Ishikawa (cell line): ENCODE data around the gene ZNF316.

Source experiments
- CEBPB ChIP-seq: IDR thresholded peaks from 2 replicates; pipeline ENCODE4 v1.6.1; 2012
- CREB1 ChIP-seq: IDR thresholded peaks from 2 replicates; pipeline ENCODE4 v1.6.1; 2012; ENCODE audit warnings: low read depth
- EGR1 ChIP-seq: IDR thresholded peaks from 2 replicates; pipeline ENCODE4 v1.6.1; 2012
- EP300 ChIP-seq: IDR thresholded peaks from 2 replicates; pipeline ENCODE4 v1.6.1; 2012; ENCODE audit warnings: borderline replicate concordance
- FOXM1 ChIP-seq: IDR thresholded peaks from 2 replicates; pipeline ENCODE4 v1.6.1; 2012; ENCODE audit warnings: low read depth, borderline replicate concordance
- MAX ChIP-seq: IDR thresholded peaks from 2 replicates; pipeline ENCODE4 v1.6.1; 2012
- NFIC ChIP-seq: IDR thresholded peaks from 2 replicates; pipeline ENCODE4 v1.6.1; 2012
- RAD21 ChIP-seq: IDR thresholded peaks from 2 replicates; pipeline ENCODE4 v1.6.1; 2012; ENCODE audit warnings: low read depth
- REST ChIP-seq: IDR thresholded peaks from 2 replicates; pipeline ENCODE4 v1.6.1; 2012; ENCODE audit warnings: low read depth, mild to moderate bottlenecking
- TAF1 ChIP-seq: IDR thresholded peaks from 2 replicates; pipeline ENCODE4 v1.6.1; 2012; ENCODE audit warnings: low read depth, mild to moderate bottlenecking
- TCF12 ChIP-seq: IDR thresholded peaks from 2 replicates; pipeline ENCODE4 v1.6.1; 2012; ENCODE audit warnings: low read depth
- TEAD4 ChIP-seq: IDR thresholded peaks from 2 replicates; pipeline ENCODE4 v1.6.1; 2012
- USF1 ChIP-seq: IDR thresholded peaks from 2 replicates; pipeline ENCODE4 v1.6.1; 2012
- YY1 ChIP-seq: IDR thresholded peaks from 2 replicates; pipeline ENCODE4 v1.6.1; 2012; ENCODE audit warnings: low read depth
- ZBTB7A ChIP-seq: IDR thresholded peaks from 2 replicates; pipeline ENCODE4 v1.6.1; 2012; ENCODE audit warnings: low read depth

Gene ZNF316

DNA sequence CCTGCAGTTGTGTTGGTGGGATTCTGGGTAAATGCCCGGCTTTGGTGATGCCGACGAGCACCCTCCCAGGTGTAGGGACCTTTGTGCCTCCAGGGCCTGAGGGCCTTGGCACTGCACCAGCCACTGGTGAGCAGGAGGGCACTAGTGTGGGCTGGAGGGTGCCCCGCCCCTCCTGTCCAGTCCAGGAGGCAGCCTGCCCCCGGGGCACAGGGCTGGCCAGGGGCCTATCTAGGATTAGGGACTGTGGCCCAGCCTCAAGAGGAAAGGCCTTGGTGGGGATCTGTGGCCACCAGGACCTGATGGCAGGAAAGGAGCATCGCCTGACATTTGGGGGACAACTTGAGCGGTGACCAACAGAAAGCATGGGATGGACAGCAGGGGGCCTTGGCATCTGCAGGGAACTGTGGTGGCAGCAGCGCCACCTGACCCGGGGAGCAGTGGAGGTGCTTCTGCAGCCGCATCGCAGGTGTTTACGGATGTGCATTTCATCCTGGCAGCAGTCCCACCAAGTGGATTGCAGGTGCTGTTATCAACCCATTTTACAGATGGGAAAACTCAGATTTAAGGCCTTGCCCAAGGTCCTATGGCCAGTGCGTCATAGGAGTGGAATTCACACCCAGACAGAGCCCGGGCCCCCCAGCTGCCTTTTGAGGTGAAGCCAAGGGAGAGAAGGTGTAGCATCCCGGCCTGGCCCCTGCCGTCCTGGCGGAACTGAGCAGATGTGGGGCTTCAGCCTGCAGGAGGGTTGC lies 11.1 kb downstream of the ZNF316 start:
- no peak for TF ChIP-seq NFIC
- TF ChIP-seq CREB1: no peak
- no peak for TF ChIP-seq RAD21

DNA sequence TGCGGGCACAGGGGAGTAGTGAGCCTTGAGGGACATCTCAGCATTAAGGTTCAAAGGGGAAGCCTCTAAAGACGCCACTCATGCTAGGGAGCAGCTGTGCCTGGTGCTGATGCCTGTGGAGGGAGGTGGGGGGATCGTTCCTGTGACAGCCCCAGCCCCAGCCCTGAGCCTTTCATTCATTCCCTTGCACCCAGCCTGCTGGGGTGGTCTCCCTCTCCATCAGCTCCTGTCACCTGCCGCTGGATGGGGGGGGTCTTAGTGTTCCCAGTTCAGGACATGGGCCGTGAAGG lies 11.6 kb downstream of the ZNF316 start:
- TF ChIP-seq REST (no peak), TCF12 (no peak)

DNA sequence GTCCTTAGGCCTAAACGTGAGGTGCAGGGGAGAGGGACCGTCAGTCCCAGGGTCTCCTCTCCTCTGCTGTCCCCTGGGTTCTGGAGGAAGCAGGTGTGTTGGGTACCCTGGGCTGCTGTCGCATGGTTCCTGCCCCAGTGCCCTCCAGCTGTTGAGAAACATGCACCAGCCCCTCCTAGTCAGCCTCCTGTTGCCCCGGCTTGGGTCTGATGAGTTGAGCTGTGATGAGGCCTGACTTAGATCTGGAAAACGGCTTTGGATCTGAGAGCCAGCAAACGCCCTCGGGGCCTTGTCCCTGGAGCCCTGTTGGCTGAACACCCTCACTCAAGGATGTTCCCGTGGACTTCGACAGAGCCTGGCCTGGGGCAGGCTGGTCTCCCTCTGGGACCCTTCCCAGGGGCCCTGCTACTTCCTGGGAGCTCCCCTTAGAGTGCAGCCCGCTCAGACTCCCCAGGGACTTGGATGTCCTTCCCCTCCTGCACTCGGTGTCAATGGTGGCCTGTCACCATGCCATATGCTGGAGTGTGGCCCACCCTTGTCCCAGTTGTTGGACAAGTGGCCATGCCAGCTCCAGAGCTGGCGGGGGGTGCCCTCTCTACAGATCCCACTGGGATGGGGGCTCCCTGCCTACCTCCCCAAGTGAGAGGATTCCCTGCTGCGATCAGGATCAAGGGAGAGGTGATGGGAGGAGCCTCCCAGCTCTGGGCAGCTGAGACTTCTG lies 12.3 kb downstream of the ZNF316 start:
- TF ChIP-seq RAD21 (no peak), TAF1 (no peak), YY1 (no peak), ZBTB7A (no peak), USF1 (no peak), NFIC (no peak), EGR1 (no peak), TEAD4 (no peak), MAX (no peak), FOXM1 (no peak), CEBPB (no peak), REST (no peak), CREB1 (no peak), TCF12 (no peak), EP300 (no peak)

DNA sequence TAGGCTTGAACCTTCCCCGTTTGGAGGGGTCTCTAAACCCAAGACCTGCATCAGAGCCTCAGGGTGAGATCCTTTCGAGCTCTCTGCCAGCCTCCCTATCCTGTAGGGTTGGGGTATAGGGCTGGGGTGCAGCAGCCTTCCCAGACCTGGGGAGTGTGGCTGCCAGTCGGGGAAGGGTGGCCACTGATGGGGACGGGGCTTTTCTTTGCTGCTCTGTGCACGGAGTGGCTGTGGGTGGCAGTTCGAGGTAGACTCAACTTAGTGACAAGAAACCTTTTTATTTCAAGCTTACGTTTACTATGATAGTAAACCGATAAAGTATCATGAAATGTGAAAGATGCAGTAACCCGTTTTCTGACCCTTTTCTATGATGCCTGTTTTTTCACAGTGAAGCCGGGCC lies 13.0 kb downstream of the ZNF316 start:
- no peak for TF ChIP-seq EP300
- no peak for TF ChIP-seq YY1
- TF ChIP-seq MAX: no peak
- no peak for TF ChIP-seq CREB1
- no peak for TF ChIP-seq EGR1
- no peak for TF ChIP-seq TAF1
- TF ChIP-seq USF1: no peak
- TF ChIP-seq REST: no peak
- TF ChIP-seq TEAD4: no peak
- TF ChIP-seq FOXM1: no peak
- TF ChIP-seq NFIC: no peak
- TF ChIP-seq RAD21: no peak
- no peak for TF ChIP-seq CEBPB
- no peak for TF ChIP-seq ZBTB7A
- no peak for TF ChIP-seq TCF12
